ENCODE data around the gene ITSN1.

Gene ITSN1

DNA sequence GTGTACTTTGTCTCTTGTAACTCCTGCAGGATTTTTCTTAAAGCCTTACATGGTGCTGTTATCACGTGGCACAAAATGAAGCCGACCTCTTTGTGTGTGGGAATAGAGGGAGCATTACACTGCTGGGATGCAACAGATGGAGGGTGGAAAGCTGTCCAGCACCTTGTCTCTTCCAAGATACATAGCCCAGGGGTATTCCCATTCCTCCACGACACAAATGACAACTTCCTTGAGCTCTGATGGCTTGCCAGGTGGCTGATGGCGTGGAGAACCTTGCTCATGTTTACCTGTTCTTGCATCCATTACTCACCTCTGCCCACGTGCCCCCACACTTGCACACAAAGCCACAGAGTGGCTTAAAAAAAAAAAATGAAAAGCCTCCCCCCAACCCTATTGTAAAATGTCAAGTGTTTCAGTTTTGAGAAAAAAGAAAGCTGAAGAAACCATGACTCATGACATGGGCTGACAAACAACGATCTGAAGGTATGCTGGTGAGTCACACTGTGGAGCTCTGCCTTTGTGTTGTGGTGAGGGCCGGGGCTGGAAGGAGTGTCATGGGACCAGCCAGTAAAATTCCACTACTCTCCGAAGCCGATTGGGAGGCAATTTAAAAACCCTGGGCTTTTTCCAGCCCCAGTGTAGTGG, 305.3 kb downstream of the ITSN1 start:
- Histone ChIP-seq H3K18ac (ENCODE audit: low read length) (peak overlapping the region; percentile 51), H2AK5ac (ENCODE audit: low read length) (no peak overlapping the region), H3K9ac (ENCODE audit: low read length) (no peak overlapping the region), H3K4ac (ENCODE audit: low read depth, low read length) (no peak overlapping the region), H2AFZ (ENCODE audit: insufficient read depth, low read length, poor library complexity) (no peak overlapping the region), H3K9me3 (ENCODE audit: insufficient read depth, low read depth, low read length) (peaks cover 2% of the 10 kb centered on the region), H3K79me2 (ENCODE audit: control insufficient read depth, insufficient read depth, low read length, poor library complexity) (no peaks in the 10 kb centered on the region), H3K4me3 (ENCODE audit: low read depth, low read length) (peak overlapping the region; percentile 17), H3K27me3 (ENCODE audit: insufficient read depth, low read length) (no peaks in the 10 kb centered on the region), H3K23ac (ENCODE audit: low read length) (no peak overlapping the region), H2BK120ac (ENCODE audit: insufficient read depth, low read length, poor library complexity) (peak overlapping the region; percentile 8), H3K4me2 (ENCODE audit: low read length) (peak overlapping the region; percentile 61), H2BK5ac (ENCODE audit: low read depth, low read length, poor library complexity) (peak overlapping the region; percentile 60), H4K12ac (ENCODE audit: low read depth, low read length) (no peak overlapping the region), H3K36me3 (ENCODE audit: control insufficient read depth in 1 of 2, insufficient read depth in 2 of 2, low read length in 2 of 2) (no peaks in the 10 kb centered on the region), H4K91ac (ENCODE audit: low read depth, low read length) (peak overlapping the region; percentile 45), H3K27ac (ENCODE audit: low read depth, low read length) (peak overlapping the region; percentile 83), H3K4me1 (ENCODE audit: control insufficient read depth in 1 of 2, insufficient read depth in 2 of 2, low read length in 2 of 2) (peaks cover 16 to 19% of the 10 kb centered on the region in 2 experiments), H3K14ac (ENCODE audit: low read length) (peak overlapping the region; percentile 20), H3K79me1 (ENCODE audit: low read length) (peaks cover 26% of the 10 kb centered on the region), H4K8ac (ENCODE audit: low read depth, low read length) (no peak overlapping the region), H2BK12ac (ENCODE audit: low read length) (peak overlapping the region; percentile 34)
- peak; percentile 92 to 98 for DNase-seq
- WGBS (ENCODE audit: extremely low coverage, insufficient coverage, insufficient read length), result no CpG with 5 or more reads among the region's 9 CpGs

DNA sequence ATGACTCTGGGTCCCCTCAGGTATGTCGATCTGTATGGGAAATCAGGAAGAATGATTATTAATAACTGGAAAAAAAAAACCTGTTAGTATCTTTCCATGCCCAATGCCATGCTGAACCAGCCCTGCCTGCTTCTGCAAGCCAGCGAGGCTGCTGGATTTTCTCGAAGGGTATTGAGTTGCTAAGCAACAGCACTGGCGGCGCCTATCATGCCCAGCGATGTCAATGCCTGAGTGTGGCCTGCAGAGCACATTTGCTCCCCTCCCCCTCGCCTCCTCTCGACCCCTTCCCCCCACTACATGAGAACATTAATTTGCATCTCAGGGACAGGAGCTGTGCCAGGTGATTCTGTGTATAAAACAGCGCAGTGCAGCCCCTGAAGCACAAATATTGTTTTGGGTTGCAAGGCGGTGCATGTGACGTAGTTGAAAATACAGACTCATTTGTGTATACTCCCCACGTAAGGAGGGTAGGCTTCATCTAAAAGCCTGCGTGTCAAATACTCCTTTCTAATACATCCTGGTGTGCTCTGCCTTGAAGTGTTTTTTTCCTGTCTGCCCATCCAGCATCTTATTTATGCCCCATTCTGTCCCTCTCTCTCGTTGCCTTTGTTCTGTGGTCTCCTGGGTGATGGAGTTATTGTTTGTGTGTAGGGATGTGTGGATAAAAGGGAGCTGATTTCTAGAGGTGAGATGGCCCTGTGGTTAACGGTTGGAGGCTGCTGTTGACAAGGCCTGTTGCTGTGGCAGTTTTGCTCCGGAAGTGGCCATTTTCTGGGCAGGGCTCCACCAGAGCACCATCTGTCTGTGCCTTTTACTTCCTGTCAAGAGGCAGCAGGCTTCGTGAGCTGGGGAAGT, 306.0 kb downstream of the ITSN1 start:
- peaks cover 2% of the 10 kb centered on the region for H3K9me3 ChIP-seq (ENCODE audit: insufficient read depth, low read depth, low read length)

DNA sequence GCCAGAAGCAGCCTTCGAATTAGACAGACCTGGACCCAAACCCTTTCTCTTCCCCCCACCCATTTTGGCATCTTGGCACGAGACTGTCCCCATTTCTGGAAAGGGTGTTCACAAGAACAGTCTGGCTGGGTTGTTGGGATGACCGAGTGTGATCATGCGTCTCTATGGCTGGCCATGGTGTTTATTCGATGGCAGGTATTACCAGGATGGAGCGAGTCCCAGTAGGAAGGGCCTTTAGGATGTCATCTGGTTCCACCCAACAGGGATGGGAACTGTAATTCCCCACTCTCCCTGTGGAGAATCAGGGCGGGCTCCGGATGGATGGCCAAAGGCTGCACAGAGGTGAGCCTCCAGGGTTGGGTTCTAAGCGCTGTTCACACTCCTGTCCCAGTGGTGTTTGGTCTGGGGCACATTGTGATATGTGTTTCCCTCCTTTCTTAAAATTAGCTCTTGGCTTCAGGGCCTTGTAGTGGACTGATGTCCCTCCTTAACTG, 306.7 kb downstream of the ITSN1 start:
- peak overlapping the region; percentile 73 for H3K18ac ChIP-seq (ENCODE audit: low read length)
- peaks cover 16 to 19% of the 10 kb centered on the region in 2 experiments for H3K4me1 ChIP-seq (ENCODE audit: control insufficient read depth in 1 of 2, insufficient read depth in 2 of 2, low read length in 2 of 2)
- H4K91ac ChIP-seq (ENCODE audit: low read depth, low read length), result peak overlapping the region; percentile 90
- H3K36me3 ChIP-seq (ENCODE audit: control insufficient read depth in 1 of 2, insufficient read depth in 2 of 2, low read length in 2 of 2), result no peaks in the 10 kb centered on the region
- H2BK5ac ChIP-seq (ENCODE audit: low read depth, low read length, poor library complexity), result peak overlapping the region; percentile 60
- H3K14ac ChIP-seq (ENCODE audit: low read length), result peak overlapping the region; percentile 86
- no peak overlapping the region for H3K9ac ChIP-seq (ENCODE audit: low read length)
- peak overlapping the region; percentile 37 for H2AFZ ChIP-seq (ENCODE audit: insufficient read depth, low read length, poor library complexity)
- H3K4me2 ChIP-seq (ENCODE audit: low read length), result no peak overlapping the region
- H2AK5ac ChIP-seq (ENCODE audit: low read length), result peak overlapping the region; percentile 45
- peak overlapping the region; percentile 46 for H3K4ac ChIP-seq (ENCODE audit: low read depth, low read length)
- peak overlapping the region; percentile 66 for H2BK12ac ChIP-seq (ENCODE audit: low read length)
- WGBS (ENCODE audit: extremely low coverage, insufficient coverage, insufficient read length), result no CpG with 5 or more reads among the region's 9 CpGs
- no peak overlapping the region for H4K12ac ChIP-seq (ENCODE audit: low read depth, low read length)
- peaks cover 2% of the 10 kb centered on the region for H3K9me3 ChIP-seq (ENCODE audit: insufficient read depth, low read depth, low read length)
- peak overlapping the region; percentile 78 for H4K8ac ChIP-seq (ENCODE audit: low read depth, low read length)
- H3K79me2 ChIP-seq (ENCODE audit: control insufficient read depth, insufficient read depth, low read length, poor library complexity), result no peaks in the 10 kb centered on the region
- peak overlapping the region; percentile 83 for H3K27ac ChIP-seq (ENCODE audit: low read depth, low read length)
- H2BK120ac ChIP-seq (ENCODE audit: insufficient read depth, low read length, poor library complexity), result peak overlapping the region; percentile 89
- no peak overlapping the region for H3K4me3 ChIP-seq (ENCODE audit: low read depth, low read length)
- H3K23ac ChIP-seq (ENCODE audit: low read length), result no peak overlapping the region
- H3K27me3 ChIP-seq (ENCODE audit: insufficient read depth, low read length), result no peaks in the 10 kb centered on the region
- DNase-seq, result no peak
- peaks cover 26% of the 10 kb centered on the region for H3K79me1 ChIP-seq (ENCODE audit: low read length)

More for the DNA sequence above, 306.0 kb downstream of the ITSN1 start:
- peak overlapping the region; percentile 90 for H4K91ac ChIP-seq (ENCODE audit: low read depth, low read length)
- peaks cover 16 to 19% of the 10 kb centered on the region in 2 experiments for H3K4me1 ChIP-seq (ENCODE audit: control insufficient read depth in 1 of 2, insufficient read depth in 2 of 2, low read length in 2 of 2)
- H2BK120ac ChIP-seq (ENCODE audit: insufficient read depth, low read length, poor library complexity), result peak overlapping the region; percentile 89
- peak overlapping the region; percentile 37 for H2AFZ ChIP-seq (ENCODE audit: insufficient read depth, low read length, poor library complexity)
- peaks cover 26% of the 10 kb centered on the region for H3K79me1 ChIP-seq (ENCODE audit: low read length)
- peak overlapping the region; percentile 56 for H3K4me2 ChIP-seq (ENCODE audit: low read length)
- peak overlapping the region; percentile 4 for H3K9ac ChIP-seq (ENCODE audit: low read length)
- H4K8ac ChIP-seq (ENCODE audit: low read depth, low read length), result peak overlapping the region; percentile 78
- peak overlapping the region; percentile 73 for H3K18ac ChIP-seq (ENCODE audit: low read length)
- peak; percentile 1 to 26 for DNase-seq
- H2BK12ac ChIP-seq (ENCODE audit: low read length), result peak overlapping the region; percentile 66
- peak overlapping the region; percentile 1 for H4K12ac ChIP-seq (ENCODE audit: low read depth, low read length)
- H3K4me3 ChIP-seq (ENCODE audit: low read depth, low read length), result no peak overlapping the region
- no peak overlapping the region for H3K23ac ChIP-seq (ENCODE audit: low read length)
- peak overlapping the region; percentile 45 for H2AK5ac ChIP-seq (ENCODE audit: low read length)
- WGBS (ENCODE audit: extremely low coverage, insufficient coverage, insufficient read length), result no CpG with 5 or more reads among the region's 17 CpGs
- peak overlapping the region; percentile 60 for H2BK5ac ChIP-seq (ENCODE audit: low read depth, low read length, poor library complexity)
- H3K27me3 ChIP-seq (ENCODE audit: insufficient read depth, low read length), result no peaks in the 10 kb centered on the region
- peak overlapping the region; percentile 86 for H3K14ac ChIP-seq (ENCODE audit: low read length)
- peak overlapping the region; percentile 83 for H3K27ac ChIP-seq (ENCODE audit: low read depth, low read length)
- H3K4ac ChIP-seq (ENCODE audit: low read depth, low read length), result peak overlapping the region; percentile 46
- H3K36me3 ChIP-seq (ENCODE audit: control insufficient read depth in 1 of 2, insufficient read depth in 2 of 2, low read length in 2 of 2), result no peaks in the 10 kb centered on the region
- H3K79me2 ChIP-seq (ENCODE audit: control insufficient read depth, insufficient read depth, low read length, poor library complexity), result no peaks in the 10 kb centered on the region
